ENCODE data around the gene ST3GAL5. TPM values are rescaled to one million over a fixed set of nuclear protein-coding genes. Genes with fewer than 3 reads are reported as not detected.
"Not testable (repeated sequence)": the region's sequence is repeated elsewhere in the genome, so short reads cannot be mapped to it uniquely, and the experiment has no call there.

Gene ST3GAL5
- polyA plus RNA-seq, 1 of the 3 experiments (the other 2 are of a cell fraction) = 37.6 TPM

DNA sequence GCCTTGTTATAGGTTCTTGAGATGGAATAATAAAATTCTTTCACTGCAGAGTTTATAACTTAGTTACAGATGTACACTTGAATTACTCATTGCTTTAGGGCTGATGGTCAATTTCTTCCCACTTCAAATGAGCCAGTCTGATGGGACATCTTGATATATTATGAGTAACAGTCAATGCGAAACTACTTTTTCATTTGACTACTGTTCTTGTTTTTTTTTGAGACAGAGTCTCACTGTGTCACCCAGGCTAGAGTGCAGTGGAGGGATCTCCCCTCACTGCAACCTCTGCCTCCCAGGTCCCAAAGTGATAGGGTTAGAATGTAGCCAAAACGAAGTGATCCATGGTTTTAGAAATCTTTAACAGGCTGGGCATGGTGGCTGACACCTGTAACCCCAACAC is 57.1 kb downstream of the ST3GAL5 start:
- no peak overlapping the region for H2AFZ ChIP-seq (ENCODE audit: low read depth)
- H3K27ac ChIP-seq (ENCODE audit: low read depth in 2 of 2, low read length in 1 of 2) = no peak overlapping the region
- H3K36me3 ChIP-seq (replicated peaks in 1 of 2; ENCODE audit: control insufficient read depth in 1 of 2, insufficient read depth in 2 of 2, low read length in 1 of 2) = no peaks in the 10 kb centered on the region
- H3K79me2 ChIP-seq (ENCODE audit: insufficient read depth) = no peaks in the 10 kb centered on the region
- no peaks in the 10 kb centered on the region for H3K27me3 ChIP-seq (ENCODE audit: insufficient read depth)
- no peak overlapping the region for H3K9ac ChIP-seq
- H3K9me3 ChIP-seq = no peaks in the 10 kb centered on the region
- POLR2A ChIA-PET = no interaction called here
- CTCF ChIA-PET = interaction anchor here (9.6 to 14.5 kb wide), 2 partner anchors 57 to 249 kb away, joined by 120 to 223 read pairs; partner anchors contain the start of gene ST3GAL5
- no peak for DNase-seq
- H3K4me2 ChIP-seq = no peak overlapping the region
- H3K9me2 ChIP-seq = no peaks in the 10 kb centered on the region
- 70% methylated on average over 2 of the region's 2 CpGs for WGBS (ENCODE audit: low lambda C conversion rate)
- peaks cover 0 to 7% of the 10 kb centered on the region in 2 experiments; a peak in 1 of 4 replicates for H3K4me1 ChIP-seq (ENCODE audit: control insufficient read depth in 1 of 2, insufficient read depth in 2 of 2, low read depth in 1 of 2, low read length in 1 of 2)
- H3K4me3 ChIP-seq (ENCODE audit: low read depth in 2 of 2, low read length in 1 of 2) = no peak overlapping the region
- no peaks in the 10 kb centered on the region for H3F3A ChIP-seq (replicated peaks; ENCODE audit: insufficient read depth)
- H4K20me1 ChIP-seq (ENCODE audit: insufficient read depth) = no peaks in the 10 kb centered on the region
- TF ChIP-seq RXRA (IDR thresholded peaks at IDR 0.05; ENCODE audit: borderline replicate concordance, low read depth) (no peak), TEAD4 (IDR thresholded peaks at IDR 0.05; ENCODE audit: borderline replicate concordance, insufficient read depth) (no peak)

DNA sequence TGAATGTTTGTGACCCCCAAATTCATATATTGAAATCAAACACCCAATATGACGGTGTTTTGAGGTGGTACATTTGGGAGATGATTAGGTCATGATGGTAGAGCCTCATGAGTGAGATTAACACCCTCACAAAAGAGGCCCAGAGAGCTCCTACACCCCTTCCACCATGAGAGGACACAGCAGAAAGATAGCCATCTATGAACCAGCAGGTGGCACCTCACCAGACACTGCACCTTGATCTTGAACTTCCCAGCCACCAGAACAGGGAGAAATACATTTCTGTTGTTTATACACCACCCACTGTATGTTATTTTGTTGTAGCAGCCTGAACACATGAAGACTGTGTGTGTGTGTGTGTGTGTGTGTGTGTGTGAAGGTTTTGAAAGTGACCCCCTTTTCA is 58.1 kb downstream of the ST3GAL5 start:
- ChIA-PET POLR2A (no interaction called here), CTCF (interaction anchor here (1.2 to 14.5 kb wide), 4 partner anchors 58 to 257 kb away, joined by 3 to 223 read pairs (median 64); partner anchors contain the start of gene ST3GAL5)
- no peak overlapping the region for H3K9ac ChIP-seq
- no peaks in the 10 kb centered on the region for H3F3A ChIP-seq (replicated peaks; ENCODE audit: insufficient read depth)
- TF ChIP-seq CHD2 (IDR thresholded peaks at IDR 0.05; ENCODE audit: low read length, partially characterized antibody) (no peak), SIN3A (IDR thresholded peaks at IDR 0.05; ENCODE audit: borderline replicate concordance, low read depth, low read length) (no peak), IRF3 (IDR thresholded peaks at IDR 0.05; ENCODE audit: low read depth, low read length) (no peak), YY1 (IDR thresholded peaks at IDR 0.05; ENCODE audit: low read depth) (no peak), JUND (IDR thresholded peaks at IDR 0.05) (no peak)
- TF ChIP-seq, protein P1, sequence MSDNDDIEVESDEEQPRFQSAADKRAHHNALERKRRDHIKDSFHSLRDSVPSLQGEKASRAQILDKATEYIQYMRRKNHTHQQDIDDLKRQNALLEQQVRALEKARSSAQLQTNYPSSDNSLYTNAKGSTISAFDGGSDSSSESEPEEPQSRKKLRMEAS (IDR thresholded peaks at IDR 0.05; ENCODE audit: low read depth) = no peak
- no peak overlapping the region for H2AFZ ChIP-seq (ENCODE audit: low read depth)
- no peak for DNase-seq
- H3K9me2 ChIP-seq = no peaks in the 10 kb centered on the region
- no peaks in the 10 kb centered on the region for H3K9me3 ChIP-seq
- no peak overlapping the region for H3K4me2 ChIP-seq
- no peaks in the 10 kb centered on the region for H3K79me2 ChIP-seq (ENCODE audit: insufficient read depth)
- no peaks in the 10 kb centered on the region for H4K20me1 ChIP-seq (ENCODE audit: insufficient read depth)
- H3K27me3 ChIP-seq (ENCODE audit: insufficient read depth) = no peaks in the 10 kb centered on the region
- peaks cover 0 to 7% of the 10 kb centered on the region in 2 experiments; a peak in 1 of 4 replicates for H3K4me1 ChIP-seq (ENCODE audit: control insufficient read depth in 1 of 2, insufficient read depth in 2 of 2, low read depth in 1 of 2, low read length in 1 of 2)
- 55% methylated on average over 1 of the region's 1 CpG for WGBS (ENCODE audit: low lambda C conversion rate)
- no peaks in the 10 kb centered on the region for H3K36me3 ChIP-seq (replicated peaks in 1 of 2; ENCODE audit: control insufficient read depth in 1 of 2, insufficient read depth in 2 of 2, low read length in 1 of 2)
- H3K27ac ChIP-seq (ENCODE audit: low read depth in 2 of 2, low read length in 1 of 2) = no peak overlapping the region
- no peak overlapping the region for H3K4me3 ChIP-seq (ENCODE audit: low read depth in 2 of 2, low read length in 1 of 2)

GRCh38 chr2:85829394-85829793 is 59.4 kb downstream of the ST3GAL5 start:
- H3K79me2 ChIP-seq (ENCODE audit: insufficient read depth); H3K9me2 ChIP-seq; H3K36me3 ChIP-seq (replicated peaks in 1 of 2; ENCODE audit: control insufficient read depth in 1 of 2, insufficient read depth in 2 of 2, low read length in 1 of 2); DNase-seq; POLR2A ChIA-PET; H4K20me1 ChIP-seq (ENCODE audit: insufficient read depth); H3K27ac ChIP-seq (ENCODE audit: low read depth in 2 of 2, low read length in 1 of 2); H3K4me1 ChIP-seq (ENCODE audit: control insufficient read depth in 1 of 2, insufficient read depth in 2 of 2, low read depth in 1 of 2, low read length in 1 of 2); H3K4me2 ChIP-seq; H3K4me3 ChIP-seq (ENCODE audit: low read depth in 2 of 2, low read length in 1 of 2); H3K27me3 ChIP-seq (ENCODE audit: insufficient read depth); H3K9me3 ChIP-seq; H3K9ac ChIP-seq; H2AFZ ChIP-seq (ENCODE audit: low read depth); H3F3A ChIP-seq (replicated peaks; ENCODE audit: insufficient read depth): not testable (repeated sequence)
- CTCF ChIA-PET = interaction anchor here (1.4 to 14.5 kb wide), 5 partner anchors 30 to 252 kb away, joined by 3 to 223 read pairs (median 7); partner anchors contain the start of gene ST3GAL5
- WGBS (ENCODE audit: low lambda C conversion rate) = 93% methylated on average over 4 of the region's 4 CpGs
